Activated B cell treated with CpG ODN at 0.5 μM for 24 hours (primary cell): ENCODE measurements around the gene ZBTB32. TPM values are rescaled to one million over a fixed set of nuclear protein-coding genes. Genes with fewer than 3 reads are reported as not detected.
A peak's percentile ranks its signal among the peaks of the same experiment; 100 is the strongest.

Experiments used
- ATAC-seq: fragments of 200-7000 bp; cut with Tn5 transposase; one replicate; pipeline ENCODE4 v1.10.0; 2021; ENCODE audit warnings: low read depth, mild to moderate bottlenecking, moderate library complexity
- CTCF ChIA-PET: fragments of 350-600 bp; sonication (Branson Sonifier 250); formaldehyde crosslinking; loops from one replicate; lab custom pipeline; 2021; ENCODE audit warnings: antibody characterized with exemption; lab: Charles Lee
- POLR2A ChIA-PET: fragments of 350-600 bp; sonication (Branson Sonifier 250); formaldehyde crosslinking; loops from one replicate; lab custom pipeline; 2021; ENCODE audit warnings: antibody characterized with exemption; lab: Charles Lee
- DNase-seq: peaks from one replicate; pipeline ENCODE4 v3.0.0; 2022
- H3K27ac Mint-ChIP-seq: one replicate; pipeline ENCODE4 v1.8.0; 2020; ENCODE audit warnings: mixed read lengths
- H3K27me3 Mint-ChIP-seq: one replicate; pipeline ENCODE4 v1.8.0; 2021; ENCODE audit warnings: mixed read lengths
- H3K36me3 Mint-ChIP-seq: one replicate; pipeline ENCODE4 v1.8.0; 2021; ENCODE audit warnings: low read depth, mixed read lengths
- H3K4me1 Mint-ChIP-seq: one replicate; pipeline ENCODE4 v1.8.0; 2021; ENCODE audit warnings: mixed read lengths
- H3K4me3 Mint-ChIP-seq: one replicate; pipeline ENCODE4 v1.8.0; 2020; ENCODE audit warnings: mild to moderate bottlenecking, mixed read lengths
- H3K9me3 Mint-ChIP-seq: one replicate; pipeline ENCODE4 v1.8.0; 2020; ENCODE audit warnings: mixed read lengths
- CTCF ChIP-seq: fragments of 200-600 bp; IDR thresholded peaks from one replicate; pipeline ENCODE4 v1.8.0; 2022; ENCODE audit warnings: antibody characterized with exemption, mild to moderate bottlenecking
- intact Hi-C: fragments of 100-400 bp; cut with micrococcal nuclease; formaldehyde crosslinking; loops from one replicate; pipeline ENCODE4 v1.15.1; 2024
- total RNA-seq: library from RNA; stranded (reverse); gene quantifications from 2 replicates; pipeline ENCODE4 v1.2.3, GENCODE V29; 2022

Gene ZBTB32
- total RNA-seq, 1 donor from 2014 or later: 21.4 TPM

DNA sequence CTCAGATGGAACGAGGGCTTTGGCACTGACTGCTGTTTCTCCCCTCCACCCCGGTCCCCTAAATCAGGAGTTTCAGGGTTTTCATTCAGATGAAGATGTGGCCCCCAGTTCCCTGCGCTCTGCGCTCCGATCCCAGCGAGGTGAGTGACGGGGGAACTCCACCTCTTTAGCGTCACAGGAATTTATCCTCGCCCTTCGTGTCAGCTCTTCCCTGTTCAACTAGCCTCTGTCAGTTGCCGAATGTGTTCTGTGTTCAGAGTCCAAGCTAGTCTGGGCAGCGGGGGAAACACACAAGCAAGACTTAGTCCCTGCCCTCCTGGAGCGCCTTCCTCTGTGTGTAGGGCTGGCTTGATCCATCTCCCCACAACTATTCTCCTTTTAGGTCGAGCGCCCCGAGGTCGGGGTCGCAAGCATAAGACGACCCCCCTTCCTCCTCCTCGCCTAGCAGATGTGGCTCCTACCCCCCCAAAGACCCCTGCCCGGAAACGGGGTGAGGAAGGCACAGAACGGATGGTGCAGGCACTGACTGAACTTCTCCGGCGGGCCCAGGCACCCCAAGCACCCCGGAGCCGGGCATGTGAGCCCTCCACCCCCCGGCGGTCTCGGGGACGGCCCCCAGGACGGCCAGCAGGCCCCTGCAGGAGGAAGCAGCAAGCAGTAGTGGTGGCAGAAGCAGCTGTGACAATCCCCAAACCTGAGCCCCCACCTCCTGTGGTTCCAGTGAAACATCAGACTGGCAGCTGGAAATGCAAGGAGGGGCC lies 15.2 kb downstream of the ZBTB32 start:
- H3K4me1 Mint-ChIP-seq: peaks cover 44% of the 10 kb centered on the region
- H3K9me3 Mint-ChIP-seq: no peaks in the 10 kb centered on the region
- H3K4me3 Mint-ChIP-seq: peak overlapping the region; percentile 88
- DNase-seq (no peak), ATAC-seq (no peak)
- POLR2A ChIA-PET: interaction anchor here (0.6 to 3.4 kb wide), 7 partner anchors 18 to 37 kb away, joined by 3 to 22 read pairs (median 12); partner anchors contain the start of genes HSPB6, IGFLR1, LIN37 and PSENEN
- peaks cover 48% of the 10 kb centered on the region for H3K36me3 Mint-ChIP-seq
- no peak for TF ChIP-seq CTCF
- H3K27me3 Mint-ChIP-seq: no peaks in the 10 kb centered on the region
- intact Hi-C loops: loop anchor here (10.0 kb wide), 1 partner anchor 395 kb away; the partner anchor contains the start of gene CD22
- peak overlapping the region; percentile 31 for H3K27ac Mint-ChIP-seq
- CTCF ChIA-PET: interaction anchor here (1.2 kb wide), 1 partner anchor 23 kb away, joined by 3 read pairs; the partner anchor contains the start of gene IGFLR1

DNA sequence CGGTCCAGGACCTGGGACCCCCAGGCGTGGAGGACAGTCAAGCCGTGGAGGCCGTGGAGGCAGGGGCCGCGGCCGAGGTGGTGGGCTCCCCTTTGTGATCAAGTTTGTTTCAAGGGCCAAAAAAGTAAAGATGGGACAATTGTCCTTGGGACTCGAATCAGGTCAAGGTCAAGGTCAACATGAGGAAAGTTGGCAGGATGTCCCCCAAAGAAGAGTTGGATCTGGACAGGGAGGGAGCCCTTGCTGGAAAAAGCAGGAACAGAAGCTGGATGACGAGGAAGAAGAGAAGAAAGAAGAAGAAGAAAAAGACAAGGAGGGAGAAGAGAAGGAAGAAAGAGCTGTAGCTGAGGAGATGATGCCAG lies 15.8 kb downstream of the ZBTB32 start:
- intact Hi-C loops: no loop called here
- Mint-ChIP-seq H3K27ac (peak overlapping the region; percentile 27), H3K4me1 (peaks cover 39% of the 10 kb centered on the region), H3K27me3 (no peaks in the 10 kb centered on the region), H3K9me3 (no peaks in the 10 kb centered on the region), H3K4me3 (peak overlapping the region; percentile 1), H3K36me3 (peaks cover 54% of the 10 kb centered on the region)
- ChIA-PET CTCF (no interaction called here), POLR2A (interaction anchor here (1.0 to 3.4 kb wide), 4 partner anchors 9 to 22 kb away, joined by 4 to 22 read pairs (median 12); partner anchors contain the start of gene IGFLR1)
- ATAC-seq (no peak), DNase-seq (no peak)
- no peak for TF ChIP-seq CTCF

GRCh38 chr19:35720648-35721047 lies 16.3 kb downstream of the ZBTB32 start:
- peaks cover 59% of the 10 kb centered on the region for H3K36me3 Mint-ChIP-seq
- H3K27me3 Mint-ChIP-seq: no peaks in the 10 kb centered on the region
- H3K4me3 Mint-ChIP-seq: no peak overlapping the region
- peaks cover 34% of the 10 kb centered on the region for H3K4me1 Mint-ChIP-seq
- ChIA-PET POLR2A (interaction anchor here (0.5 to 3.4 kb wide), 4 partner anchors 9 to 265 kb away, joined by 3 to 22 read pairs (median 4); no protein-coding TSS in a partner anchor), CTCF (no interaction called here)
- no peak for DNase-seq
- no peak for TF ChIP-seq CTCF
- no peak overlapping the region for H3K27ac Mint-ChIP-seq
- no peak for ATAC-seq
- H3K9me3 Mint-ChIP-seq: no peaks in the 10 kb centered on the region
- intact Hi-C loops: no loop called here

DNA sequence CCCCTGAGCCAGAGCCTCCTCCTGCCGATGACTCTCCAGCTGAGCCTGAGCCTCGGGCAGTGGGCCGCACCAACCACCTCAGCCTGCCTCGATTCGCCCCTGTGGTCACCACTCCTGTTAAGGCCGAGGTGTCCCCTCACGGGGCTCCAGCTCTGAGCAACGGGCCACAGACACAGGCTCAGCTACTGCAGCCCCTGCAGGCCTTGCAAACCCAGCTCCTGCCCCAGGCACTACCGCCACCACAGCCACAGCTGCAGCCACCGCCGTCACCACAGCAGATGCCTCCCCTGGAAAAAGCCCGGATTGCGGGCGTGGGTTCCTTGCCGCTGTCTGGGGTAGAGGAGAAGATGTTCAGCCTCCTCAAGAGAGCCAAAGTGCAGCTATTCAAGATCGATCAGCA lies 17.0 kb downstream of the ZBTB32 start:
- Mint-ChIP-seq H3K27ac (no peak overlapping the region), H3K9me3 (no peaks in the 10 kb centered on the region), H3K36me3 (peaks cover 63% of the 10 kb centered on the region), H3K4me3 (no peak overlapping the region), H3K27me3 (no peaks in the 10 kb centered on the region), H3K4me1 (peaks cover 27% of the 10 kb centered on the region)
- TF ChIP-seq CTCF: no peak
- POLR2A ChIA-PET: interaction anchor here (0.5 to 1.1 kb wide), 3 partner anchors 19 to 87 kb away, joined by 3 to 5 read pairs (median 5); no protein-coding TSS in a partner anchor
- CTCF ChIA-PET: no interaction called here
- ATAC-seq (no peak), DNase-seq (no peak)
- intact Hi-C loops: no loop called here

GRCh38 chr19:35722461-35722860 lies 18.1 kb downstream of the ZBTB32 start:
- H3K36me3 Mint-ChIP-seq: peaks cover 68% of the 10 kb centered on the region
- no peak overlapping the region for H3K27ac Mint-ChIP-seq

More at GRCh38 chr19:35722461-35722860, 18.1 kb downstream of the ZBTB32 start:
- DNase-seq (no peak), ATAC-seq (no peak)
- Mint-ChIP-seq H3K4me3 (no peak overlapping the region), H3K27me3 (no peaks in the 10 kb centered on the region), H3K9me3 (no peaks in the 10 kb centered on the region), H3K4me1 (peaks cover 22% of the 10 kb centered on the region)
- POLR2A ChIA-PET: no interaction called here
- CTCF ChIA-PET: no interaction called here
- no peak for TF ChIP-seq CTCF
- intact Hi-C loops: no loop called here
